HG02798 (cell line): Measurements from ENCODE around the gene CARD11.

Source experiments
- ATAC-seq: cut with Tn5 transposase; IDR thresholded peaks from one replicate; pipeline ENCODE4 v1.9.1; 2021; ENCODE audit warnings: mild to moderate bottlenecking; ENCODE audit not compliant: unreplicated experiment, poor library complexity

The CARD11 gene

DNA sequence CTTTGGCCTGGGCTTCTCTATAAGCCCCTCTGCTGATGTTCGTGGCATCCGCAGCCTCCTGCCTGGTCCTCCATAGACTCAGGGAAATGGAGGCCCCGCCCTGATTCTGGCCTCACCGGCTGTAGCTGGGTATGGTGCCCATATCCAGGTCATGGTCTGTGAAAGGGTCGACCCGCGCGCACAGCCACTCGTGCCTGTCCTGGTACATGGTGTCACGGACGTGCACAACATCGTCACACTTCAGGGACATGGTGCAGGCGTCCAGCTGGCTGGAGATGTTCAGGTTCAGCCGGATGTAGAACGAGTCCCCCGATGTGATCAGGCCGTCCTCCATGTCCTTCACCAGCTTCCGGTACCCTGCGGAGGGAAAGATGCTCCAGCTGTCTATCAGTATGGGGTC, 124.4 kb downstream of the CARD11 start:
- ATAC-seq = no peak

GRCh38 chr7:2918406-2918805, 125.3 kb downstream of the CARD11 start:
- ATAC-seq = no peak

DNA sequence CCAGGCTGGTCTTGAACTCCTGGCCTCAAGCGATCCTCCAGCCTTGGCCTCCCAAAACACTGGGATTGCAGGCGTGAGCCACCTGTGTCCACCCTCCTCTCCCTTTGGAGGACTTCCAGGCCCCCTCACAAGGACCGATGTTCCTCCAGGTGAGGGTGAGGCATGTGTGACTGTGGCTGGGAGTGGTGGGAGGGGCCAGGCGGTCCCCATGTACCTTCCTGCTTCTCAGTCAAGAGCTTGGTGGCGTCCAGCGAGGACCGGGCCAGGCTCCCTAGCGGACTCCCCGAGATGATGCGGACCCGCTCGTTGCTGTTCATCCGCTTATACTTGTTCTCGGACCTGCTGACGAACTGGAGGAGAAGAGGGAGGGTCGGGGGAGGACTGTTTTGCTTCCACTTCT, 128.6 kb downstream of the CARD11 start:
- no peak for ATAC-seq

- no peak for ATAC-seq
Measured at GRCh38 chr7:2913760-2914387, 129.8 kb downstream of the CARD11 start.

DNA sequence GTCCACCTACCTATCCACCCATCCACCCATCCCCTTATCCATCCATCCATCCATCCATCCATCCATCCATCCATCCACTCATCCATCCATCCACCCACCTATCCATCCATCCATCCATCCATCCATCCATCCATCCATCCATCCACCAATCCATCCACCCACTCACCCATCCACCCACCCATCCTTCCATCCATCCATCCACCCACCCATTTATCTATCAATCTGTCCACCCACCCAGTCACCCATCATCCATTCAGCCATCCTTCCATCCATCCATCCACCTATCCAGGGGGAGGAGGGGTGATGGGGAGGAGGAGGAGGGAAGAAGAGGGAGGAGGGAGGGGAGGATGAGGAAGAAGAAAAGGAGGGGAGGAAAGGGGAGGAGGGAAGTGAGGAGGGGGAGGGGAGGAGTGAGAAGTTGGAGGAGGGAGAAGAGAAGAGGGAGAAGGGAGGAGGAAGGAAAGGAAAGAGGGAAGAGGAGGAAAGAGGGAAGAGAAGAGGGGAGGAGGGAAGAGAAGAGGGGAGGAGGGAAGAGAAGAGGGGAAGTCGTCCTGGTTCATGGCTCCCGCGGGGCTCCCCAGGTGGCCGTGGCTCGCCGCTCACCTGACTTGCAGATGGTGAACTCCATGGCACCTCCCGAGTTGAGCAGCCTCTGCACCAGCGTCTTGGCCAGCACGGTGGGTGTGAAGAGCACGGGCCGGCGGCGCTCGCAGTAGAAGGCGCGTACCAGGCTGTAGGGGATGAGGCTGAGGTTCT, 130.8 kb downstream of the CARD11 start:
- no peak for ATAC-seq

DNA sequence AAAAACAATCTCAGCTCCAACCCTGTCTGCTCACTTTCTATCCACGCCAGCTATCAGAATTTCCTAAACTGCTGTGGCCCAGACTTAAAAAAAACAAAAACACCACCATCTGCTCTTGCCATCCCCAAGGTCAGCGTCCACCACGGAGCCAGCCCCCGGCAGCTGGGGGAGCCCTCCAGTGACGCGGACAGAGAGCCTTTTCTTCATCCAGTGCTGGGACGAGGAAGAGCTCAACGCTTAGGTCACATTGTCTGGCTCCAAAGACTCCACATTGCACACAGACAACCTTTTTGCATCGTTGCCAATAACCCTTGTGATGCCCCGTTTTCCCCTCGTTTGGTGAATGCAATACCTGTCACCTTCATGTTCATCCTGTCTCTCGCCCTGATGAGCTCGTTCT, 132.2 kb downstream of the CARD11 start:
- no peak for ATAC-seq

DNA sequence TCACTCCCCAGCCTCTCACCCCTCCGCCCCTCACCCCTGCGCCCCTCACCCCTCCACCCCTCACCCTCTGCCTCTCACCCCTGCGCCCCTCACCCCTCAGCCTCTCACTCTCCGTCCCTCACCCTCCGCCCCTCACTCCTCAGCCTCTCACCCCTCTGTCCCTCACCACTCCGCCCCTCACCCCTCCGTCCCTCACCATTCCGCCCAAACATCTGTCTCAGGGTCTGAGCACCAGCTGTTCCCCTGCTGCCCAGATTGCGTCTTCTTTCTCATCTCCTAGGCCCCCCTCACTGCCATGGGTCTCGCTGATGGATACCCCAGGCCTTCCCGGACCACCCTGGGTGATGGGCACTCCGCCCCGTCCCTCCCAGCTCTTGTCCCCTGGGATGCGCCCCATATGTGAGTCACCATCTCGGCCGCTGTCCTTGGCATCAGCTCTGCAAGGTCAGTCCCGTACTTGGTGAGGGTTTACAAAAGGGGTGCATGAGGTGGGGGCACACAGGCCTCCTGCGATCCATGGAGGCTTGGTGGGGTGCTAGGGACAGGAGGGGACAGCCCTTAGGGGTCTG, 134.1 kb downstream of the CARD11 start:
- no peak for ATAC-seq

- ATAC-seq = no peak
Measured at GRCh38 chr7:2909043-2909442, 134.6 kb downstream of the CARD11 start.

DNA sequence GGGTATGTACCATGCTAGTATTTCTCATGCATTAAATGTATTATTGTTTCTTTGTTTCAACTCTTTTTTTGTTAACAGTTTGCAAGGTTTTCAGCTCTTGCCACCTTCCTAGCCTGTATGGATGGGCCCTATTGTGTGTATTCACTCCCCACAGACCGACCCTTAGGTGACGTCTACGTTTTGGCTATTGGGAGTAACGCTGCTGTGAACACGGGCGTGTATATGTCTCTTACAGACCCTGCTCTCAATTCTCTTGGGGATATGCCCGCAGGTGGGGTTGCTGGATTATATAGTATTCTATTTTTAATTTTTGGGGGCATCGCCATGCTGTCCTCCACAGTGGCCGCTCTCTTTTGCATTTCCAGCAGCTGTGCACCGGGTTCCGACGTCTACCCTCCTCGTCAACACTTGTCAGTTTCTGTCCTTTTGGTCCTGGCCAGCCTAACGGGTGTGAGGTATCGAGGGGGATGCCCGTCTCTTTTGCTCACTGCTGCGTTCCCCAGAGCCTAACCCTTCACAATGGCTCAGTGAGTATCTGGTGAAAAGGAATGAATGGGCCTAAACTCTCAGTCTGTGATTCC, 135.5 kb downstream of the CARD11 start:
- ATAC-seq = no peak

- no peak for ATAC-seq
Measured at GRCh38 chr7:2906197-2906931, 137.3 kb downstream of the CARD11 start.

- no peak for ATAC-seq
Measured at GRCh38 chr7:2905500-2905899, 138.2 kb downstream of the CARD11 start.

GRCh38 chr7:2905027-2905426, 138.6 kb downstream of the CARD11 start:
- ATAC-seq = no peak

DNA sequence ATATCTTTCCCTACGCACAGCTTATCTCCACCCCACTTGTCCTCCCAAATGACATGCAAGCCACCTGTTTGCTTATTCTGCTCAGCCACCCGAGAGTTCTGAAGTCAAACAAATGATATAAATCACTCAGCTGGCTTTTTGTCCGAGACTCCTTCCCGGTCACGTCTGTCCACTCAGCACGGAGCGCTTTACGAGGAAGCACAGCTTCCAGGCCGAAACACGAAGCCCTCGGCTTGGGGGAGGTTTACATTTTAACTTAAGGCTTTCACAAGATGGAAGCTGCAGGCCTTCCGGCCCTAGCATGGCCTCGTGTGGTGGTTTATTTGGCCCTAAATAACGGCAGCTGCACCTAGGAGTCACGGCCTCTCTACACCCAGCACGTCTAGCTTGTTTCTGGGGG, 139.5 kb downstream of the CARD11 start:
- ATAC-seq = no peak

GRCh38 chr7:2903682-2904162, 139.9 kb downstream of the CARD11 start:
- ATAC-seq = no peak

DNA sequence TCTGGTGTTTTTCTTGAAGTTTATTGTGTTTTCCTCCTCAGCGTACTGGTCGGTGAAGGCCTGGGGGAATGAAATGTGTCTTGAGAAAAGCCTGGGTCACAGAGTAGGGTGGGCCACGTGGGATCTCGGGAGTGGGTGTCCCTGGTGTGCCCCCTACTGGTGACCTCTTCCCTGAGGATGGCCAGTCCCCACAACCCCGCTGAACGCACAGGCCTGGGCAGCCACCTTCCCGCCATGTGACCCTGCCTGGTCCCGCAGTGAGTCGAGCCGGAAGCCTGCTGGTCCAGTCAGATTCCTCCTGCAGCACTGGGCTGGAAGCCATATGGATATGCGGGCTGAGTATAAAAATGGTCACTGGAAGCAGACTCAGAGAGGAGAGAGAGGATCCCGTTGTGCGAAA, 146.6 kb downstream of the CARD11 start:
- no peak for ATAC-seq

DNA sequence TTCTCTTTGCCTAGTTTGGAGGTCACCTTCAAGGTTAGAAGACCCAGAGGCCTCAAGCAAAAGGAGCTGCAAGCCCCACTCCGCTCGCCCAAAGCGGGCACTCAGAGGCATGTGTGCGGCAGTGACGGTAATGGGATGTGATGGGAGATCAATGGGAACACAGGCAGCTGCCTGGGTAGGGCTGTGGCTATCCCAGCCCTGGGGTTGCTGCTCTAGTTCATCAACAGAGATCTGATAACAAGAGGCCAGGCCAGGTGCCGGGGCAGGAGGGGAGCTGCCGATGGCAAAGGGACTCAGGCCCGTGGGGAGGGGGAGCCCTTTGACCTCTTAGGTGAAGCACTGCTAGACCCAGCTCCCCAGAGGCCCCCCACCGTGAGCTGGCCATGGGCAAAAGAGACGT, 147.5 kb downstream of the CARD11 start:
- no peak for ATAC-seq

- peak; percentile 82 for ATAC-seq
Measured at GRCh38 chr7:2894118-2894940, 149.3 kb downstream of the CARD11 start.

GRCh38 chr7:2893411-2893861, 150.2 kb downstream of the CARD11 start:
- no peak for ATAC-seq

DNA sequence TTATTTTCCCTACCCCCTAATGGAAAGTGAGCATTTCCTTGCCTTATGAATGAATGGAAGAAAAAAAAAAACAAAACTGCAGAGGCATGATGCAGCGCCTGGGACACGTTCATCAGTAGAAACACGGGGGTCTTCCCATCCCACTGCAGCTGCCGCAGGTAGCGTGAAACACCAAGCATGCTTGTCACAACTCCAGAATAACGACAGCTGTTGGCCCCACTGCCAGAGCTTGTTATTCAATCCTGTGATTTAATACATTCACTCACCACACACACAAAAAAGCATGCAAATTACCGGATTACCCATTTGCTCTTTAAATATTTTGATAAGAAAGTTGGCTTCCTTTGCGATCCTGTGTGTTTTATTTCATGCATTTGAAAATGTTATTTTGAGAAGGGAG, 151.1 kb downstream of the CARD11 start:
- ATAC-seq = no peak

- no peak for ATAC-seq
Measured at GRCh38 chr7:2887816-2888215, 155.9 kb downstream of the CARD11 start.
